ENCODE results near the gene PLEKHA8.

Gene PLEKHA8

DNA sequence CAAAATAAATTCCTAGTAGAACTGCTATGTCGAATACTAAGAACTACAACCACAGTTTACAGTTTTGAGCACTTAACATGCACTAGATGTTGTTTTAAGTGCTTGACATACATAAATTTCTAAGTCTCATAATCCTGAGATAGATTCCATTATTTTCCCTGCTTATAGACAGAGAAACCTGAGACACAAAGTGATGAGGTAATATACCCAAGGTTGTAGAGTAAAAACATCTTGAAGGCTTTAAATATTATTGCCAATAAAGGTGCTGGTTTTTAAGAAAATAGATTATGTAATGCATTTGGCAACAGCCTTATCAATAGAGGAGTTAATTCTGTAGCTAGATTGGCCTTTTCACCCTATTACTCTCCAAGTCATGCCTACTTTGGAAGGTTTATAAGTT, 48.2 kb downstream of the PLEKHA8 start:
- H4K91ac ChIP-seq (ENCODE audit: low read depth, low read length): no peak overlapping the region
- no peaks in the 10 kb centered on the region for H3K79me2 ChIP-seq (ENCODE audit: control insufficient read depth, insufficient read depth, low read length, poor library complexity)
- no peak for DNase-seq
- no peaks in the 10 kb centered on the region for H3K4me1 ChIP-seq (ENCODE audit: control insufficient read depth in 1 of 2, insufficient read depth in 2 of 2, low read length in 2 of 2)
- no peak overlapping the region for H3K27ac ChIP-seq (ENCODE audit: low read depth, low read length)
- H2AFZ ChIP-seq (ENCODE audit: insufficient read depth, low read length, poor library complexity): no peak overlapping the region
- H3K4me2 ChIP-seq (ENCODE audit: low read length): no peak overlapping the region
- no peak overlapping the region for H2BK120ac ChIP-seq (ENCODE audit: insufficient read depth, low read length, poor library complexity)
- H3K18ac ChIP-seq (ENCODE audit: low read length): no peak overlapping the region
- H3K23ac ChIP-seq (ENCODE audit: low read length): no peak overlapping the region
- no peak overlapping the region for H3K9ac ChIP-seq (ENCODE audit: low read length)
- H3K9me3 ChIP-seq (ENCODE audit: insufficient read depth, low read depth, low read length): no peaks in the 10 kb centered on the region
- peaks cover 3 to 15% of the 10 kb centered on the region in 2 experiments for H3K36me3 ChIP-seq (ENCODE audit: control insufficient read depth in 1 of 2, insufficient read depth in 2 of 2, low read length in 2 of 2)
- H4K12ac ChIP-seq (ENCODE audit: low read depth, low read length): no peak overlapping the region
- H2BK12ac ChIP-seq (ENCODE audit: low read length): no peak overlapping the region
- H2AK5ac ChIP-seq (ENCODE audit: low read length): no peak overlapping the region
- no peak overlapping the region for H3K4ac ChIP-seq (ENCODE audit: low read depth, low read length)
- no peaks in the 10 kb centered on the region for H3K27me3 ChIP-seq (ENCODE audit: insufficient read depth, low read length)
- H3K4me3 ChIP-seq (ENCODE audit: low read depth, low read length): no peak overlapping the region
- H4K8ac ChIP-seq (ENCODE audit: low read depth, low read length): no peak overlapping the region
- H2BK5ac ChIP-seq (ENCODE audit: low read depth, low read length, poor library complexity): no peak overlapping the region
- WGBS (ENCODE audit: extremely low coverage, insufficient coverage, insufficient read length): no CpG with 5 or more reads among the region's 1 CpG
- no peaks in the 10 kb centered on the region for H3K79me1 ChIP-seq (ENCODE audit: low read length)
- no peak overlapping the region for H3K14ac ChIP-seq (ENCODE audit: low read length)

DNA sequence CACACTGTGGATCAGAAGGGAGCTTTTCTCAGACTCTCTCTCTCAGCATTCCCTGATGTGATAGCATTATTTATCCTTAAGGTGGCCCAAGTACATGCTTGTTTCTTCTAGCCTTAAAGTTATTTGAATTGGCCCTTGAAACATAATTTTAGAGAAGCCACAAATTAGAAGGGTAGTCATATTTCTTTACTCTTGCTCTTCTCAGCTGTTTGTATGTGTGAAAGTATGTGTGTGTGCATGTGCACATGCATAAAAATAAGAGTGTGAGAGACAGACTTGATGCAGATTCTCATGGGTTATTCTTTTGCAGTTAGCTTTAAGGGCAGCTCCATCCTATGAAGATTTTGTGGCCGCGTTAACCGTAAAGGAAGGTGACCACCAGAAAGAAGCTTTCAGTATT, 50.1 kb downstream of the PLEKHA8 start:
- H3K36me3 ChIP-seq (ENCODE audit: control insufficient read depth in 1 of 2, insufficient read depth in 2 of 2, low read length in 2 of 2): peaks cover 5 to 13% of the 10 kb centered on the region in 2 experiments
- H2AFZ ChIP-seq (ENCODE audit: insufficient read depth, low read length, poor library complexity): no peak overlapping the region

DNA sequence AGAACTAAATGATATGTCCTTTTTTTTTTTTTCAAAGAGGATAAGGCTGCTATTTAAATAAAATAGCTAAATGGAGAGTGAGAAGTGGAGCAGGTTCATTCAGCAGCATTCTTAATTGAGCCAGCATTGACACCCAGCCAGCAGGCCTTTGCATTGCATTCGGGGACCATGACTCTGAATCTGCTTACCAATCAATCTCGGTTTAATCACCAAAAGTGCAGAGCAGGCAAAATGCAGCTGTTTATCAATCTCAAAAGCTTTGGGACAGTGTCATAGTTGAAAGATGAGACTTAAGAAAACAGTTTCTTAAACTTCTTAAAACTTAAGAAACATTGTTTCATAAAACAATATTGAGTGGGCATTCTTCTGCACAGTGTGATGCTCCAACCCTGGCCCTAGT, 51.7 kb downstream of the PLEKHA8 start:
- Histone ChIP-seq H3K4me2 (ENCODE audit: low read length) (no peak overlapping the region), H3K9me3 (ENCODE audit: insufficient read depth, low read depth, low read length) (no peaks in the 10 kb centered on the region), H3K79me2 (ENCODE audit: control insufficient read depth, insufficient read depth, low read length, poor library complexity) (no peaks in the 10 kb centered on the region), H2BK120ac (ENCODE audit: insufficient read depth, low read length, poor library complexity) (no peak overlapping the region), H3K79me1 (ENCODE audit: low read length) (no peaks in the 10 kb centered on the region), H2AFZ (ENCODE audit: insufficient read depth, low read length, poor library complexity) (no peak overlapping the region), H2BK12ac (ENCODE audit: low read length) (no peak overlapping the region), H3K4ac (ENCODE audit: low read depth, low read length) (no peak overlapping the region), H4K91ac (ENCODE audit: low read depth, low read length) (no peak overlapping the region), H3K14ac (ENCODE audit: low read length) (no peak overlapping the region), H2BK5ac (ENCODE audit: low read depth, low read length, poor library complexity) (no peak overlapping the region), H3K27ac (ENCODE audit: low read depth, low read length) (no peak overlapping the region), H4K12ac (ENCODE audit: low read depth, low read length) (no peak overlapping the region), H3K27me3 (ENCODE audit: insufficient read depth, low read length) (no peaks in the 10 kb centered on the region), H3K4me1 (ENCODE audit: control insufficient read depth in 1 of 2, insufficient read depth in 2 of 2, low read length in 2 of 2) (no peaks in the 10 kb centered on the region), H3K23ac (ENCODE audit: low read length) (no peak overlapping the region), H3K36me3 (ENCODE audit: control insufficient read depth in 1 of 2, insufficient read depth in 2 of 2, low read length in 2 of 2) (peaks cover 5 to 13% of the 10 kb centered on the region in 2 experiments), H3K9ac (ENCODE audit: low read length) (no peak overlapping the region), H3K4me3 (ENCODE audit: low read depth, low read length) (no peak overlapping the region), H3K18ac (ENCODE audit: low read length) (no peak overlapping the region), H4K8ac (ENCODE audit: low read depth, low read length) (no peak overlapping the region), H2AK5ac (ENCODE audit: low read length) (no peak overlapping the region)
- no peak for DNase-seq
- WGBS (ENCODE audit: extremely low coverage, insufficient coverage, insufficient read length): no CpG with 5 or more reads among the region's 2 CpGs

More for the DNA sequence above, 50.1 kb downstream of the PLEKHA8 start:
- no peaks in the 10 kb centered on the region for H3K4me1 ChIP-seq (ENCODE audit: control insufficient read depth in 1 of 2, insufficient read depth in 2 of 2, low read length in 2 of 2)
- no peak overlapping the region for H2BK120ac ChIP-seq (ENCODE audit: insufficient read depth, low read length, poor library complexity)
- no peaks in the 10 kb centered on the region for H3K79me1 ChIP-seq (ENCODE audit: low read length)
- no peak overlapping the region for H2BK5ac ChIP-seq (ENCODE audit: low read depth, low read length, poor library complexity)
- H4K91ac ChIP-seq (ENCODE audit: low read depth, low read length): no peak overlapping the region
- no peak overlapping the region for H3K18ac ChIP-seq (ENCODE audit: low read length)
- no peak for DNase-seq
- H3K9me3 ChIP-seq (ENCODE audit: insufficient read depth, low read depth, low read length): no peaks in the 10 kb centered on the region
- no peak overlapping the region for H3K4me2 ChIP-seq (ENCODE audit: low read length)
- no CpG with 5 or more reads among the region's 3 CpGs for WGBS (ENCODE audit: extremely low coverage, insufficient coverage, insufficient read length)
- H3K4ac ChIP-seq (ENCODE audit: low read depth, low read length): no peak overlapping the region
- no peak overlapping the region for H4K12ac ChIP-seq (ENCODE audit: low read depth, low read length)
- no peak overlapping the region for H2AK5ac ChIP-seq (ENCODE audit: low read length)
- H3K14ac ChIP-seq (ENCODE audit: low read length): no peak overlapping the region
- H3K79me2 ChIP-seq (ENCODE audit: control insufficient read depth, insufficient read depth, low read length, poor library complexity): no peaks in the 10 kb centered on the region
- no peak overlapping the region for H3K23ac ChIP-seq (ENCODE audit: low read length)
- no peak overlapping the region for H3K9ac ChIP-seq (ENCODE audit: low read length)
- H3K4me3 ChIP-seq (ENCODE audit: low read depth, low read length): no peak overlapping the region
- no peak overlapping the region for H3K27ac ChIP-seq (ENCODE audit: low read depth, low read length)
- no peaks in the 10 kb centered on the region for H3K27me3 ChIP-seq (ENCODE audit: insufficient read depth, low read length)
- no peak overlapping the region for H4K8ac ChIP-seq (ENCODE audit: low read depth, low read length)
- no peak overlapping the region for H2BK12ac ChIP-seq (ENCODE audit: low read length)

DNA sequence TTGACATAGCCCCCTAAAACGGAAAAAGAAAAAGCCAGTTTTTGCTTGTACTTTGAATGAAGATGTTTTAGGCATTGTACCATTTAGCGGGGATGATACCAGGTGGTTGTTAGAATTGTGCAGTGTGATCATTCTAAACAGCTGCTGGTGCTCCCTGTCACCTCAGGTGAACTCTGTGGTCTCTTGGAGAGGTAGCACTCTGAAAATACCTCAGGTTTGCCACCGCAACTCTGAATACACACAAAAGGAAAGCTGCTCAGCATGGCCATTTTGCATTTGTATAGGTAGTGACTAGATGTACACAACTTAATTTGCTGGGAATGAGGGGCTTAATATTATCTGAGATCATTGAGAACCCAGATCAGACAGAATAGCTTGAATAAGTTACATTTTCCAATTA, 52.6 kb downstream of the PLEKHA8 start:
- Histone ChIP-seq H3K9me3 (ENCODE audit: insufficient read depth, low read depth, low read length) (no peaks in the 10 kb centered on the region), H3K27me3 (ENCODE audit: insufficient read depth, low read length) (no peaks in the 10 kb centered on the region)

More for the DNA sequence above, 52.6 kb downstream of the PLEKHA8 start:
- Histone ChIP-seq H2BK12ac (ENCODE audit: low read length) (no peak overlapping the region), H2AFZ (ENCODE audit: insufficient read depth, low read length, poor library complexity) (no peak overlapping the region), H3K4me1 (ENCODE audit: control insufficient read depth in 1 of 2, insufficient read depth in 2 of 2, low read length in 2 of 2) (no peaks in the 10 kb centered on the region), H3K27ac (ENCODE audit: low read depth, low read length) (no peak overlapping the region), H2BK120ac (ENCODE audit: insufficient read depth, low read length, poor library complexity) (no peak overlapping the region), H3K4ac (ENCODE audit: low read depth, low read length) (no peak overlapping the region), H3K79me2 (ENCODE audit: control insufficient read depth, insufficient read depth, low read length, poor library complexity) (no peaks in the 10 kb centered on the region), H3K4me2 (ENCODE audit: low read length) (no peak overlapping the region), H4K8ac (ENCODE audit: low read depth, low read length) (no peak overlapping the region), H3K18ac (ENCODE audit: low read length) (no peak overlapping the region), H4K91ac (ENCODE audit: low read depth, low read length) (no peak overlapping the region), H3K36me3 (ENCODE audit: control insufficient read depth in 1 of 2, insufficient read depth in 2 of 2, low read length in 2 of 2) (peaks cover 5 to 13% of the 10 kb centered on the region in 2 experiments), H3K4me3 (ENCODE audit: low read depth, low read length) (no peak overlapping the region), H4K12ac (ENCODE audit: low read depth, low read length) (no peak overlapping the region), H3K23ac (ENCODE audit: low read length) (no peak overlapping the region), H3K9ac (ENCODE audit: low read length) (no peak overlapping the region), H3K79me1 (ENCODE audit: low read length) (no peaks in the 10 kb centered on the region), H3K14ac (ENCODE audit: low read length) (no peak overlapping the region), H2BK5ac (ENCODE audit: low read depth, low read length, poor library complexity) (no peak overlapping the region), H2AK5ac (ENCODE audit: low read length) (no peak overlapping the region)
- no CpG with 5 or more reads among the region's 3 CpGs for WGBS (ENCODE audit: extremely low coverage, insufficient coverage, insufficient read length)
- no peak for DNase-seq
